IMR-90 (cell line): Measurements from ENCODE around the gene FBXL14. TPM values are rescaled to one million over a fixed set of nuclear protein-coding genes. Genes with fewer than 3 reads are reported as not detected.

Source experiments
- ATAC-seq: fragments of 200-7000 bp; cut with Tn5 transposase; 2 replicates; pipeline ENCODE4 v1.9.1; 2020; ENCODE audit warnings: low read depth, mild to moderate bottlenecking, moderate library complexity
- BruUV-seq: library from RNA; stranded (reverse); fragments of 400-500 nt; replicated peaks from 2 replicates; lab custom pipeline; 2021; lab: Mats Ljungman, UMichigan
- CTCF ChIA-PET: fragments of 300-600 bp; formaldehyde crosslinking; extraction: SDS; loops from one replicate; lab custom pipeline; 2021; ENCODE audit warnings: antibody characterized with exemption; lab: Yijun Ruan, JAX
- POLR2A ChIA-PET: fragments of 300-600 bp; sonication (Branson Sonifier 250); formaldehyde crosslinking; loops from one replicate; lab custom pipeline; 2022; ENCODE audit warnings: antibody characterized with exemption; ENCODE audit not compliant: unreplicated experiment; lab: Charles Lee
- DNase-seq: peaks from one replicate; pipeline ENCODE4 v3.0.0; 2013
- H2AFZ ChIP-seq: replicated peaks from 2 replicates; pipeline ENCODE3; 2013; ENCODE audit warnings: low read length, mild to moderate bottlenecking; ENCODE audit not compliant: poor library complexity
- H2AK5ac ChIP-seq: 2 replicates; pipeline ENCODE4 v1.6.1; 2013; ENCODE audit warnings: low read depth, low read length, inconsistent platforms
- H2AK9ac ChIP-seq: replicated peaks from 2 replicates; pipeline ENCODE3; 2013; ENCODE audit warnings: mild to moderate bottlenecking, low read depth, low read length, moderate library complexity; ENCODE audit not compliant: poor library complexity
- H2BK120ac ChIP-seq: 2 replicates; pipeline ENCODE4 v1.6.1; 2013; ENCODE audit warnings: low read depth, low read length, inconsistent platforms
- H2BK15ac ChIP-seq: 3 replicates; pipeline ENCODE4 v1.6.1; 2013; ENCODE audit warnings: low read depth, low read length, inconsistent platforms
- H2BK20ac ChIP-seq: 2 replicates; pipeline ENCODE4 v1.6.1; 2013; ENCODE audit warnings: low read depth, mild to moderate bottlenecking, inconsistent platforms, low read length, moderate library complexity
- H2BK5ac ChIP-seq: 2 replicates; pipeline ENCODE4 v1.6.1; 2013; ENCODE audit warnings: mild to moderate bottlenecking, low read depth, low read length, inconsistent platforms; ENCODE audit not compliant: poor library complexity, severe bottlenecking
- H3K14ac ChIP-seq: replicated peaks from 2 replicates; pipeline ENCODE4 v1.6.1; 2013; ENCODE audit warnings: low read depth, low read length, inconsistent platforms
- H3K18ac ChIP-seq: 2 replicates; pipeline ENCODE4 v1.6.1; 2013; ENCODE audit warnings: low read depth, low read length, control low read depth
- H3K23ac ChIP-seq: 2 replicates; pipeline ENCODE4 v1.6.1; 2013; ENCODE audit warnings: low read depth, low read length, inconsistent platforms
- H3K27ac ChIP-seq: 2 replicates; pipeline ENCODE4 v1.5.1; 2013; ENCODE audit warnings: mild to moderate bottlenecking, control low read depth, low read length; ENCODE audit not compliant: insufficient read depth
- H3K27me3 ChIP-seq: 2 replicates; pipeline ENCODE4 v1.6.1; 2013; ENCODE audit warnings: low read length; ENCODE audit not compliant: control insufficient read depth, insufficient read depth
- H3K36me3 ChIP-seq: 2 replicates; pipeline ENCODE4 v1.6.1; 2013; ENCODE audit warnings: low read length, mixed read lengths; ENCODE audit not compliant: control insufficient read depth, insufficient read depth
- H3K4ac ChIP-seq: 2 replicates; pipeline ENCODE4 v1.6.1; 2013; ENCODE audit warnings: low read depth, low read length, inconsistent platforms
- H3K4me1 ChIP-seq: 2 replicates; pipeline ENCODE4 v1.6.1; 2013; ENCODE audit warnings: low read length, mixed read lengths; ENCODE audit not compliant: control insufficient read depth, insufficient read depth
- H3K4me2 ChIP-seq: 2 replicates; pipeline ENCODE4 v1.6.1; 2013; ENCODE audit warnings: low read depth, mild to moderate bottlenecking, control low read depth, low read length, moderate library complexity
- H3K4me3 ChIP-seq: 2 replicates; pipeline ENCODE4 v1.5.1; 2013; ENCODE audit warnings: low read depth, mild to moderate bottlenecking, control low read depth, low read length, moderate library complexity; ENCODE audit not compliant: insufficient read depth
- H3K56ac ChIP-seq: 2 replicates; pipeline ENCODE4 v1.6.1; 2013; ENCODE audit warnings: low read length, inconsistent platforms; ENCODE audit not compliant: insufficient read depth; ENCODE audit errors: extremely low read depth
- H3K79me1 ChIP-seq, 2 experiments: 2 replicates each; pipeline ENCODE4 v1.6.1; 2013; ENCODE audit warnings: low read length in 2 of 2, inconsistent platforms in 1 of 2, low read depth in 1 of 2
- H3K9ac ChIP-seq: 2 replicates; pipeline ENCODE4 v1.6.1; 2013; ENCODE audit warnings: low read depth, low read length, control low read depth
- H3K9me1 ChIP-seq: 2 replicates; pipeline ENCODE4 v1.6.1; 2013; ENCODE audit warnings: low read length, inconsistent platforms; ENCODE audit not compliant: insufficient read depth
- H3K9me3 ChIP-seq: 2 replicates; pipeline ENCODE4 v1.6.1; 2013; ENCODE audit warnings: low read length; ENCODE audit not compliant: control insufficient read depth, insufficient read depth
- H4K20me1 ChIP-seq: 2 replicates; pipeline ENCODE4 v1.6.1; 2013; ENCODE audit warnings: low read length, inconsistent platforms; ENCODE audit not compliant: insufficient read depth
- H4K5ac ChIP-seq: 2 replicates; pipeline ENCODE4 v1.6.1; 2013; ENCODE audit warnings: mild to moderate bottlenecking, low read depth, low read length, control low read depth
- H4K8ac ChIP-seq, 2 experiments: 2 replicates each; pipeline ENCODE4 v1.6.1; 2013; ENCODE audit warnings: low read depth in 2 of 2, low read length in 2 of 2, control low read depth in 1 of 2, inconsistent platforms in 1 of 2
- H4K91ac ChIP-seq: 2 replicates; pipeline ENCODE4 v1.6.1; 2013; ENCODE audit warnings: low read depth, low read length, inconsistent platforms; ENCODE audit not compliant: insufficient read depth
- BHLHE40 ChIP-seq: fragments of 150-350 bp; IDR thresholded peaks from 2 replicates; pipeline ENCODE4 v1.6.1; 2016; ENCODE audit warnings: mild to moderate bottlenecking, low read depth, low read length
- CEBPB ChIP-seq: IDR thresholded peaks from 2 replicates; pipeline ENCODE4 v1.6.1; 2012; ENCODE audit warnings: low read depth, low read length, improper control_type of control experiment
- CHD1 ChIP-seq: IDR thresholded peaks from 2 replicates; pipeline ENCODE4 v1.6.1; 2012; ENCODE audit warnings: low read depth, low read length, improper control_type of control experiment
- FOS ChIP-seq: fragments of 150-350 bp; IDR thresholded peaks from 2 replicates; pipeline ENCODE4 v1.6.1; 2016; ENCODE audit warnings: low read depth, low read length
- MAFK ChIP-seq: IDR thresholded peaks from 2 replicates; pipeline ENCODE4 v1.6.1; 2012; ENCODE audit warnings: low read depth, low read length, improper control_type of control experiment
- MAZ ChIP-seq: IDR thresholded peaks from 2 replicates; pipeline ENCODE4 v1.6.1; 2012; ENCODE audit warnings: low read depth, mild to moderate bottlenecking, low read length, improper control_type of control experiment, moderate library complexity, borderline replicate concordance
- MXI1 ChIP-seq: IDR thresholded peaks from 2 replicates; pipeline ENCODE4 v1.6.1; 2012; ENCODE audit warnings: low read depth, mild to moderate bottlenecking, low read length, moderate library complexity, borderline replicate concordance
- NFE2L2 ChIP-seq: fragments of 150-350 bp; IDR thresholded peaks from 2 replicates; pipeline ENCODE4 v1.6.1; 2016; ENCODE audit warnings: low read depth, mild to moderate bottlenecking, low read length
- POLR2A ChIP-seq: IDR thresholded peaks from 2 replicates; pipeline ENCODE4 v1.6.1; 2012; ENCODE audit warnings: mild to moderate bottlenecking, low read depth, low read length
- RCOR1 ChIP-seq: IDR thresholded peaks from 2 replicates; pipeline ENCODE4 v1.6.1; 2012; ENCODE audit warnings: mild to moderate bottlenecking, low read length, improper control_type of control experiment; ENCODE audit not compliant: insufficient replicate concordance
- dilution Hi-C: fragments of 300-500 bp; cut with HindIII; formaldehyde crosslinking; loops from one replicate; pipeline ENCODE4 v1.14.3; 2018; ENCODE audit warnings: low sequenced_read_pairs; ENCODE audit not compliant: unreplicated experiment
- in situ Hi-C: fragments of 300-500 bp; cut with MboI; formaldehyde crosslinking; loops from 3 replicates; pipeline ENCODE4 v1.14.3; 2019; ENCODE audit warnings: low sequenced_read_pairs, inconsistent platforms, mixed read lengths
- intact Hi-C: fragments of 100-400 bp; cut with micrococcal nuclease; formaldehyde crosslinking; loops from 2 replicates; pipeline ENCODE4 v1.10.0; 2022
- polyA plus RNA-seq, 3 experiments: library from polyadenylated mRNA; depleted of rRNA; stranded (reverse); fragments of >200 nt; gene quantifications; 2 replicates each; pipeline ENCODE4 v1.2.3, GENCODE V29; 2012; ENCODE audit warnings: low replicate concordance in 1 of 3
- total RNA-seq: library from RNA; depleted of rRNA; stranded (reverse); fragments of >200 nt; gene quantifications from 2 replicates; pipeline ENCODE4 v1.2.3, GENCODE V29; 2012
- TF ChIP-seq, protein P1 (sequence below): fragments of 150-350 bp; IDR thresholded peaks from 2 replicates; pipeline ENCODE4 v1.6.1; 2017; ENCODE audit warnings: mild to moderate bottlenecking, antibody characterized with exemption, low read length, low read depth
- TF ChIP-seq, protein P2 (sequence below): conservative IDR thresholded peaks from 2 replicates; pipeline ENCODE4 v1.5.1; 2012; ENCODE audit warnings: mild to moderate bottlenecking, low read depth, low read length, improper control_type of control experiment

The FBXL14 gene
- total and polyA plus RNA-seq, 2 of the 4 experiments (the other 2 are of a cell fraction), result 4.7 to 7.3 TPM

DNA sequence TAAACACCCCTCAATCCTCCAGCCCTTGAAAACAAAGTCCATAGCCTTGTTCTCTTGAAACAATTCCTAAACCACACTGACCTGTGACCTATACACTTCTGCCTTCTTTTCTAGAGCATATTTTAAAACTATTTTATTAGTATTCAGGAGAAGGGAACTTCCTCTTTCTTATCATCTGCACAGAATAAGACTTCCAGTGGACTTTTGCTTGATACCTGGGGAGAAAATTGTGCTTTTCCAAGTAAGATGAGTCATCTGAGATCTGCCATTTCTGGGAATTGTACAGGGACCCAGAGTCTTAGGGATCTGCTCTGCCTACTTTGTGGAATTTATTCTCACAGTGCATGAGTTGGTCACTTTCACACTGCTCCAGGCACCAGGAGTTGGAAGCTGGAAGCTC is 24.1 kb upstream of the FBXL14 start:
- Histone ChIP-seq H2BK15ac (no peak overlapping the region), H3K14ac (no peak overlapping the region), H3K9me1 (peaks cover 21% of the 10 kb centered on the region; the same call in 1 of the 2 replicates), H3K36me3 (no peaks in the 10 kb centered on the region; the same call in 1 of the 2 replicates), H3K27me3 (no peaks in the 10 kb centered on the region), H2AFZ (no peak overlapping the region), H4K91ac (no peak overlapping the region), H2AK9ac (no peak overlapping the region), H2BK5ac (no peak overlapping the region), H4K20me1 (peaks cover 17% of the 10 kb centered on the region; the same call in 1 of the 2 replicates), H3K9me3 (no peaks in the 10 kb centered on the region), H3K79me1 (peaks cover 38 to 85% of the 10 kb centered on the region in 2 experiments), H3K4me3 (no peak overlapping the region), H4K5ac (no peak overlapping the region), H3K4me2 (no peak overlapping the region), H3K27ac (no peak overlapping the region), H3K18ac (no peak overlapping the region), H2BK120ac (no peak overlapping the region), H3K23ac (no peak overlapping the region), H2BK20ac (no peak overlapping the region), H2AK5ac (no peak overlapping the region), H3K9ac (no peak overlapping the region), H3K4ac (no peak overlapping the region), H3K56ac (no peak overlapping the region), H4K8ac (no peak overlapping the region), H3K4me1 (peaks cover 6% of the 10 kb centered on the region)
- ChIA-PET POLR2A (no interaction called here), CTCF (interaction anchor here (1.1 kb wide), 1 partner anchor 16 kb away, joined by 3 read pairs; no protein-coding TSS in a partner anchor)
- ATAC-seq, result peak; percentile 60
- intact Hi-C loops (no loop called here), in situ Hi-C loops (no loop called here), dilution Hi-C loops (no loop called here)
- TF ChIP-seq FOS, result no peak
- no peak for TF ChIP-seq MXI1
- no peak for TF ChIP-seq NFE2L2
- no peak for TF ChIP-seq CEBPB
- TF ChIP-seq RCOR1, result no peak
- TF ChIP-seq, protein P1, sequence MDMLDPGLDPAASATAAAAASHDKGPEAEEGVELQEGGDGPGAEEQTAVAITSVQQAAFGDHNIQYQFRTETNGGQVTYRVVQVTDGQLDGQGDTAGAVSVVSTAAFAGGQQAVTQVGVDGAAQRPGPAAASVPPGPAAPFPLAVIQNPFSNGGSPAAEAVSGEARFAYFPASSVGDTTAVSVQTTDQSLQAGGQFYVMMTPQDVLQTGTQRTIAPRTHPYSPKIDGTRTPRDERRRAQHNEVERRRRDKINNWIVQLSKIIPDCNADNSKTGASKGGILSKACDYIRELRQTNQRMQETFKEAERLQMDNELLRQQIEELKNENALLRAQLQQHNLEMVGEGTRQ, result no peak
- no peak for TF ChIP-seq MAZ
- no peak for TF ChIP-seq POLR2A
- TF ChIP-seq BHLHE40, result no peak
- no peak for TF ChIP-seq CHD1
- no peak for TF ChIP-seq MAFK
- TF ChIP-seq, protein P2, sequence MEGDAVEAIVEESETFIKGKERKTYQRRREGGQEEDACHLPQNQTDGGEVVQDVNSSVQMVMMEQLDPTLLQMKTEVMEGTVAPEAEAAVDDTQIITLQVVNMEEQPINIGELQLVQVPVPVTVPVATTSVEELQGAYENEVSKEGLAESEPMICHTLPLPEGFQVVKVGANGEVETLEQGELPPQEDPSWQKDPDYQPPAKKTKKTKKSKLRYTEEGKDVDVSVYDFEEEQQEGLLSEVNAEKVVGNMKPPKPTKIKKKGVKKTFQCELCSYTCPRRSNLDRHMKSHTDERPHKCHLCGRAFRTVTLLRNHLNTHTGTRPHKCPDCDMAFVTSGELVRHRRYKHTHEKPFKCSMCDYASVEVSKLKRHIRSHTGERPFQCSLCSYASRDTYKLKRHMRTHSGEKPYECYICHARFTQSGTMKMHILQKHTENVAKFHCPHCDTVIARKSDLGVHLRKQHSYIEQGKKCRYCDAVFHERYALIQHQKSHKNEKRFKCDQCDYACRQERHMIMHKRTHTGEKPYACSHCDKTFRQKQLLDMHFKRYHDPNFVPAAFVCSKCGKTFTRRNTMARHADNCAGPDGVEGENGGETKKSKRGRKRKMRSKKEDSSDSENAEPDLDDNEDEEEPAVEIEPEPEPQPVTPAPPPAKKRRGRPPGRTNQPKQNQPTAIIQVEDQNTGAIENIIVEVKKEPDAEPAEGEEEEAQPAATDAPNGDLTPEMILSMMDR, result no peak
- BruUV-seq, result no TSS peak
- peak; percentile 26 for DNase-seq
